HG03039 (cell line): ENCODE measurements around the gene PLCH1.
"Not testable (repeated sequence)": the region's sequence is repeated elsewhere in the genome, so short reads cannot be mapped to it uniquely, and the experiment has no call there.

Experiments
- ATAC-seq: cut with Tn5 transposase; IDR thresholded peaks from one replicate; pipeline ENCODE4 v1.9.1; 2021; ENCODE audit warnings: mild to moderate bottlenecking, moderate library complexity; ENCODE audit not compliant: unreplicated experiment

The PLCH1 gene

DNA sequence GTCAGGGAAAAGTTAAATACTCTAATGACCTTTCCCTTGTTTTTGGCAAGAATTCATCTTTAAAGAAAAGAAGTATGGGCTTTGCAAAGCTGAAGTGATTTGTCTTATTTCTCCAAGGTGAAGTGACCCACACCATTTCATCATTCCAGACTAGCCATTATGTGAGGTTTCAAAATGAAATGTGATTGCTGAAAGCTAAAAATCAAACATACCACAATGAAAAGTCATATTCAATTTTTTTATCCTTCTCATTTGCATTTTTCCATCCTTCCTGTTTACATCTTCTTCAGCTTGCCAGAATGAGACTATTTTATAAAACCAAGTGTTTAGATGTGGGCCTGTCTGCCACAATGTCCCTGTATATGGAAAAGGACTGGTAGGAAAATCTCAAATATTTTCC, 309.1 kb downstream of the PLCH1 start:
- ATAC-seq: no peak

DNA sequence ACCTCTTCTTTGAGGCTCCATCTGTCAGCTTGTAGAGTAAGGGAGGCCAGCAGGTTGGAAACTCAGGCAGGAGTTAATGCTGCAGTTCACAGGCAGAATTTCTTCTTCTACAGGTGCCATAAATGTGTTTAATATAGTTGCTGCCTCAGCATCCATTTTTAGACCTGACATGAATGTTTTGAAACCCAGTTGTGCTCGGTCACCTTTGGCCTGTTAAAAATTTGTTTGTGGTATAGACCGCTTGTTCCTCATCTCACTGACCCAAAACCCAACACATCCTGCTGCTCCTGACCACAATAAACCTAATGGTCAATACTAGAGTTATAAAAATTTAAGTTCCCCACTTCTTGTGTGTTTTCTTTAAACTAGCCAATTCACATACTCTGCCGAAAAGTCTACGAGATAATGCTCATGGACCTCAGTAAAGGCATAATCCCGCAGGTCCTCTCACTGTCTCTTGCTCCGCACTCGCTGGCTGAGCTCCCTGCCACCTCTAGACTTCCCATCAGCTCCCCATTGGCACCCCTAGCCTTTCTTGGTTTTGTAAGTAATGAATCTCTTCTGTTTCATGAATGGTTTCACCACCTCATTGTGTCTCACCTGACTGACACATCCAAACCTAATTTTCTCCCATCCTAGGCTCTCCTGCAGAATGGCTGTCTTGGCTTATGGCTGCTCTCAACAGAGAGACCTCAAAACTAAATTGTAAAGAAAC, 312.9 kb downstream of the PLCH1 start:
- no peak for ATAC-seq

DNA sequence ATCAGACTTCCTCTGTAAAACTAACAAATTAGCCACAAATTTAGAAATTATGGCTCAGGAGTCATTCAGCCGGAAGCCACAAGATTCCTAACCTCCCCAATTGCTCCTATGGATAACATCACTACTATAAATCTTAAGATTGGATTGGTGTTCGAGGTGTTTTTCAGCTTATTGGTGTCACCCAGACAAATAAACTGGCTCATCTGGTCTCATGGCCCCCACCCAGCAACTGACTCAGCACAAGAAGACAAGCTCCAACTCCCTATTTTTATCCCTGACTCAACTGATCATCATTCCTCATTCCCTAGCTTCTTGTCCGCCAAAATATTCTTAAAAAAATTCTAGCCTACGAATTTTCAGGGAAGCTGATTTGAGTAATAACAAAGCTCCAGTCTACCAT, 316.3 kb downstream of the PLCH1 start:
- no peak for ATAC-seq

DNA sequence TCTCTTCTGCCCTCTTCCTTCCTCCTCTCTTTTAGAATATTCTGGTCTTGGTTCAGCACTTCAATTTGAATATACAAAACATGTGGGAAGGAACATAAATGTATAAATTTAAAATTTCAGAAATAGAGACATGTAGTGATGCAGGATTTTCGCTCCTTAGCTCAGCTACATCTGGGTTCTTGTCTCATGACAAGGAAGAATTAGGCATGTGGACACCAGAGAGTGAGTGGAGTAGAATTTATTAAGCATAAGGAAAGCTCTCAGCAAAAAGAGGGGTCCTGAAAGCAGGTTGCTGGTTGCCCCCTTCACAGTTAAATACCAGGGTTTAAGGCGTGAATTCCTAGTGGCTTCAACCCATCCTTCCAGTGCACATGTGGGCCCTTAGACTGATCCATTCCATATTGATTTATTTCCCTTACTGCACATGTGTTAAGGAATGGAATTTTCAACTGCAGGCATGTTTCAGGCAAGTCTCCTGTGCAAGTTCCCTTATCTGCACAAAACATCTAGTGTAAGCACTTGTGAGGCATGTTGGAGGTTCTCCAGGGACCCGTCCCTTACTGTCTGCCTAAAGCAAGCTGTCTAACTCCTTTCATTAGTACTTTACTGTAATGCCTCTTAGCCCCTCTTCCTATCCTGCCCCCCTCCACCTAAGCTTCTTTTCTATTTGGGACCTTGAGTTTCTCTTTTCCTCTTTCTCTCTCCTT, 318.2 kb downstream of the PLCH1 start:
- no peak for ATAC-seq

DNA sequence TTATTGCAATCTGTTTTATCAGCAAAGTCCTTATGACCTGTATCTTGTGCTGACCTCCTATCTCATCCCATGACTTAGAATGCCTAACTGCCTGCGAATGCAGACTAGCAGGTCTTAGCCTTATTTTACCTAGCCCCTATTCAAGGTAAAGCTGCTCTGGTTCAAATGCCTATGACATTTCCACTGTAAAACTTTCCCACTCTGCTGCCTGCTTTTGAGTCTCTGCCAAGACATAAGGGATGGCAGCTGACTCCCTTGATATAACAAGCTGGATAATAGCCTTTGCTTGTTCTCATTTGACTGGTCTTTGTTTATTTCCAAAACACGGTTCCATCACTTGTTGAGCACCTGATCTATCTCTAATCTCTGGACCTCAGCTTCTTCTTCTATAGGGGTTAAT, 319.5 kb downstream of the PLCH1 start:
- no peak for ATAC-seq

DNA sequence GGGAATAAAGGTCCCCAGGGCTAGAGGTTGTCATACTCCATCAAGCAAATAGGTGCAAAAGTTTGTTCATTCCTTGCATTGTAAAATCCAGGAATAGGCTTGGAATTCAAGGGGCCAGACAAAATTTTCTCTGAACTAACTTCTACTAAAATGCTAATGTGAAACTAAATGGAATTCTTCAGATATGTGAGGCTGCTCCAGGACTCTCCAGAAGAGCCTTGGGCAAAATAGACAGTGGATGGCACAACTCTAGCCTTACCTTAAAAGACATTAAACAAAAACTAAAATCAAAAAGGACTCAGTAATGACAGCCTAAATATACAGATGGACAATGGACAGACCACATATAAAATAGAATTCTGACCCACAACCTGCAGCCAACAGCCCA, 320.6 kb downstream of the PLCH1 start:
- no peak for ATAC-seq

DNA sequence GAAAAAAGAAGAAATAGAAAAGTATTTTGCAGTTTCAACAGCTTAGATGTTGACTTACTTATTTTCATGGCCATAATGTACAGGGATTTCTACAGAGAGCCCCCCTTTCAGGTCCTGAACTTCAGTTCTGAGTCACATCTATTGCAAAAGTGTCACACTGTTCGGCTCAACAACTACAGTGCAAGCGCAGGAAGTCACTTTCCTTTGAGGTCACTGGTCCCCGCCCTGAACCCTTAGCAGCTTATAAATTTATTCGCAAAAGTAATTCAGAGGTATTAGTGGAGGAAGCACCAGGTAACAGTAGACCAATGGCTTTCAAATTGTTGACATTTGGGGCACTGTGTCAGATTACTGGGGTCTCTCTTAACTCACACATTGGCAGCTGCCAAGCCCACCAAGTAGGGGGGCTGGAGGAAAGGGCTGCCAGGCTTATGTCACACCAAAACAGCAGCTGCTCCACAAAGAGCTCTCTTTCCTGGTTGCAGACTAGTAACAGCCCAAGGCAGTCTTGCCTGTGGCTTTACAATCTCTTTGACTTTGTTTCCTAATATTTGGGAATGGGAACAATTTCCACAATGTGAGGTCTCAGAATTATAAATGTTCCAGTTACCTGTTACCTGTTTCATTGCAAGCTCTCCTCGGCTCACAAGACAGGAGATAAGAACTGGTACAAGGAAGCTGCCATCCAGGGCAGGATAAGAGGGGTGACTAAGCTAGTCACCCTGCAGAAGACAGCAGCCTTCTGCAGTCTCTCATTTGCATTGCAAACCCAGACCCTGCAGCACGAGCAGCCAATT, 321.1 kb downstream of the PLCH1 start:
- ATAC-seq: no peak

DNA sequence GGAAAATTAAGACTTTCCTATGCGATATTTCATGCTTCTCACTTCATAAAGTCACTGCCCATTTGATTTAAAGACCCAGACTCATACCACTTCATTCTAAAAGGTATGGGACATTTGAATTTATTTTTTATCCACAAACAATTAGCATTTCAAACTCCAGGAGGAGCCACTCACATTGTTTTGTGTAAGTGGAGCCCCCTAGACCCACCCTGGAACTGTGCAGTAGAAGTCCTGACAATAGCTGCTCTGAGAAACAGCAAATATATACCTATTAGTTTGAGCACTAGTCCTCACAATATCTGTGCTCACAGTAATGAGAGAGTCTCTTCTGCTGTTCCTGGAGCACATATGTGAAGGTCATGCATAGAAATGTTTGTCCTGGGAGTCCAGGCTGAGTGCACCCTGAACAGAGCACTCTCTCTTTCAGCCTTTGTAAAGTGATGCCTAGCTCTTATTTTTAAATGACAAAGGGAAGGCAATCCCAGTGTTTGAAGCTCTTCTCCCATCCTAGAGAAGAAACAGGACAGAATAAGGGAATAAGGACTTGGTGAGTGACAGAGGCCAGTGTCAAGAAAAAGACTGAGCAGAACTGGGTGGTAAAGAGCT, 323.9 kb downstream of the PLCH1 start:
- no peak for ATAC-seq

DNA sequence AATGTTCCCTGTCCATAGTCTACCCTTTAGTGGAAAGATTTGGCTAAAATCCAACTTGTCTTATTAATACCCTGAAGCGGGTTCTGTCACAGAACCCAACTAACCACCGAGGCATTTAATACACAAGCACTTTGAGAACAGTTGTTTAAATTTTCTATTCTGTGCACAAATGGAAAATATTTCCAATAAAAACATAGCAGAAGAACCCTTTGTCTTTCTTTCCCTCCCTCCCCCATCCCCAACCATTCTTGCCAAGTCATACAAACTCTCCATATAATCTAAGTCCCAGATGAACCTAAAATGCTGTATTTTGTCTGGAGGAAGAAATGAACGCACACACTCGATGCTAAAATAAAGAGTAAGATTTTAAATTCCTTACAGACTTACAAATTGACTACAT, 324.5 kb downstream of the PLCH1 start:
- ATAC-seq: no peak

DNA sequence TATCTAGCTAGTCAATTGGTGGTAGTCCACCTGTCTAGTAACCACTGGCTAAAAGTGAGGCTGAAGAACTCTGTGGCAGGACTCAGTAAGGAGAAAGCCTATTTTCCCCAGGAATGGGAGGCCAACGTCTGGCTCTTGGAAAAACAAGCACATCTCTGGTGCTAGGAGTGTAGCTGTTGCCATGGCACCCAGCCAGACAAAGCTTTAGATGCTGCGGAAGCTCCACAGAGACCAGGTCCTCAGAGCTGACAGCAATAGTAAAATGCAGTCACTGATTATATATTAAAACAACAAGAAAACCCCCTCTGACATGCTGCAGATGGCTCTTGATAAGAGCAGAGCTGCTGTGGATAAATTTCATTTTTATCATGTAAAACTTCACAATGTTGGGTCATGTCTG, 326.5 kb downstream of the PLCH1 start:
- no peak for ATAC-seq

DNA sequence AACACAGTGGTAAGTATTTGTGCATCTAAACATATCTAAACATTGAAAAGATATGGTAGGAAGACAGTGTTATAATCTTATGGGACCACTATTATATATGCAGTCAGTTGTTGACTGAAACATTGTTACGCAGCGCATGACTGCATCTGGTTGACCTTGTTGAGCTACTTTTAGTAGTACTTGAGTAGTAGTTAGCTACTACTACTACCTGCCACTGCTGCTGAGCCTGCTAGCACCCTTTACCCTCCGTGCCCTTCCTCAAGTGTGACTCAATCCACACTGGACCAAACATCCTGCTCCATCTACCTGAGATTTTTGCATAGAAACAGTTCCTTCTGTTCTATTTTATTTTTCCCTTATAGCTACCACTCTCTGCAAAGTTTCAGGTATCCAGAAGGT, 327.8 kb downstream of the PLCH1 start:
- no peak for ATAC-seq

DNA sequence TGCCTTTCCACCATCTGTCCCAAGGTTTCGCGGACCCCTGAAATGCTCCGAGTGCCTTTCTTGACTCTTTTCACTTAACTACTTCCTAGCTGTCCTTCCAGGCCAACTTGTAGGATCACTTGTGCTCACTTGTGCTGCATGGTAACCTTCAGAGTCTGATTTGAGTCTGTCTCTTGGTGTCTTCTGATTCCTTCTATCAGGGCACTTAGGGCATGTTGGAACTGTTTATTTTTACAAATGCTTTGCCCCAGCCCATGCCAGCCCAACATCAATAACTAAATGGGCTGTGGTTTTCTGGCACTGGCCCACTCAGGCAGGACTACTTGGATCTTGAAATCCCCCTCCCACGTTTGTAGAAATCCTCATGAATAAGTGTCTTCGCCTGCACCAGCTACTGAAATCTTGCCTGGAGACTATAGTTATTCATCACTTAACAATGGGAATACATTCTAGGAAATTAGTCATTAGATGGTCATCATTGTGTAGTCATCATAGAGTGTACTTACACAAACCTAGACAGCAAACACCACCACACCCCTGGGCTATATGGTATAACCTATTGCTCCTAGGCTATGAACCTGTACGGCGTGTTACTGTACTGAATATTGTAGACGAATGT, 328.3 kb downstream of the PLCH1 start:
- ATAC-seq: no peak

DNA sequence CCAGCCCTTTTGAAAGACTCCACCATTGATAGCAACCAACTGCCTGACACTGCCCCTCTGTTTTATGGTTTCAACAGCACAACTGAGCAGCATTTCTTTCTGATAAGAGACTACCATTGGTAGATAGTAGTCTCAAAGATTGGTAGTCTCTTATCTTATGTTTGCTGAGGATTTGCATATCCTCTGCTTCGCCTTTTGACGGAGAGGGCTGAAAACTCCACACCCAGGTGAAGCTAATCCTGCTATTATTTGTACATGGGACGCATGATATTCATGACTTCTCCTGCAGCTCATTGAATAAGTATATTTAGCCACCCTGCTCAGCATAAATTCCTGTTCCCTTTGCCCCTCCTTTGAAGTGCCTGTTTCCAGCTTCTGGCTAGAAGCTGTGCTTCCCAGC, 332.0 kb downstream of the PLCH1 start:
- ATAC-seq: no peak

DNA sequence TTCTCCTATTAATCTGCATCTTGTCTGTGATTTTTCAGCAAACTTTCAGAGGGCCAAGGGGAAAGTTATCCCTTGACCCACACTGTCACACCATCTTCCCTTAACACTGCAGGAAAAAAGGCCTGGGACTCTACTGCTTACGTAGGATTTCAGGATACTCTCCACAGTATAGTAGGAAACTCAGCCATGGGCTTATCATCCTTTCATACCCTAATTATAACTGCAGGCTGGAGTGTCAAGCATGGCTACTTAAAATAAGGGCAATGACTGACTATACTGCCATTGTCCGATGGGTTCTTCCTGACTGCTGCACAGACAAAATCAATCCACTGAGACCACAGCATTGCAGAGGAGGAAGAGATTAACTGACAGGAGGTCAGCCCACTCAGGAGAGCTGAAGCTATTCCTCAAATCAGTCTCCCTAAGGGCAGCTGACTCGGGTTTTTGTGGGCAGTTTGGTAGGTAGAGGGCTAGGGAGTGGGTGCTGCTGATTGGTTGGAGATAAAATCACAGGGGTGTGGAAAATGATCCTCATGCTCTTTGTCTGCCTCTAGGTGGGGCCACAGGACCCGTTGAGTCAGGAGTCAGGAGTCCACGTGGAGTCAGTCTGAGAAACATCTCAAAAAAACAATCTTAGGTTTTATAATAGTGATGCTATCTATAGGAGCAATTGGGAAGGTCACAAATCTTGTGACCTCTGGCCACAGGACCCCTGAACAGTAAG, 333.2 kb downstream of the PLCH1 start:
- ATAC-seq: no peak

DNA sequence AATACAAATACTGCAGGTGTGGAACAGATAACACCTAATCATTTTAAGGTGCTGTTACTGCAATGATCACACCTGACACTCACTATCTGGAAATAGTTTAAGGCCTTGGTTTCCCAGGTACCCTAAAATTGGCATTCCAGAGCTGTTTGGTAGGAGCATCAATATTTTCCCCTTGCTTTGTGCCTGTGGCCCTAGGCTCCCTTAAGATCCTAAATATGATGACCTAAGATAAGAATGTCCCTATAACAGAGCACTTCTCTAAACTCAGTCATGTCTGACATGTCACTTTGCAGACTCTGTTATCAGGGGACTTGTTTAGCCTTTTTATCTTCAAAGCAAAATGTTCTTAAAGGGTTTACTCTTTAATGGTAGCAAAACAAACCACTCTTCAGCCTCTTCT, 335.5 kb downstream of the PLCH1 start:
- no peak for ATAC-seq

DNA sequence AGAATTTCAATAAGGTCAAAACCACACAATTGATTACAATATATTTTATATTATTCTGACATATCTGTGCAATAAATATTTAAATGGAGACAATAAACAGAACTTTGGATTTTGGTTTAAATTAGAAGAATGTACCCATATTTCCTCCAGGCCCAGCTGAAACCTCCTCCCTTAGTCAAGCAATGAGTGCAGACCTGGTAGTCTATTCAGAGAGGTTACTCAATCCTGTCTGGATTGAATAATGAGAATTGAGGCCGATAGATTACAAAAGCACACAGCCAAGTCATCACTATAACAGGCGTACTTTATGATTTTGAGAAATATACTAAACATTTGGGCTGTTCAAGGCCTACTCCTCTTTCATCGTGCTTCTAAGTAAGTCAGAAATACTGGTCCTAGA, 336.9 kb downstream of the PLCH1 start:
- ATAC-seq: no peak

DNA sequence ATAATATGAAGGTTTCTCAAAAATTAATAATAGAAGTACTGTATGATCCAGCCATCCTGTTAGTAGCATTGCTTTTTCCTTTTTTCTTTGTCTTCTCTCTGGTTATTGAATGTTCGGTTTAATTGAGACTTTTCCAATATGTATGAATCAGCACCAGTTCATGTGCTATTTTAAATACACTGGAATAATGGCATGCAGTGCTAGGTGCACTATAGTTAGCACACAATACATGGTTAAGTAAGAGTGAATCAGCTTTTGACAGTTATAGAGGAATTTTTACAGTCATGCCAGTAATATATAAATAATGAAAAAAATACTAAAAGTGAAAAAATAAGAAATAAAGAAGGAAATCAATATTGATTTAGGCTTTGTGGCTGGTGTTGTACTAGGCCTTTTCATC, 337.5 kb downstream of the PLCH1 start:
- no peak for ATAC-seq

DNA sequence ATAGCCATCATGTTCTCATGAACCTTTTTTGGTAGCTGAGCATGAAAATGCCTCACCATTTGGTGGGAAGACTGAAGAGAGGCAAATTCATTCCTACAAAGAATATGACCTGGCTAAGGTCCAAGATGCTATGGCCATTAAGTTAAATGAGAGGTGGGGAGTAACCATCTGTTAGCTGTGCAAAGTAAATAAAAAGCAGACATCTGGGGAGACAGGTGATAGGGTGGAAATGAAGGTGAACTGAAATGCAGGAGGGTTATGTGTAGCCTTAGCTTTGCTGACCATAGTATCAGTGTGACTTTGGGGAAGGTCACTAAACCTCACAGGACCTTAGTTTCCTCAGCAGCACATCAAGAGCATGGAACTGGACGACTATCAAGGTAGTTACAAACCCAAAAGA, 340.4 kb downstream of the PLCH1 start:
- no peak for ATAC-seq

DNA sequence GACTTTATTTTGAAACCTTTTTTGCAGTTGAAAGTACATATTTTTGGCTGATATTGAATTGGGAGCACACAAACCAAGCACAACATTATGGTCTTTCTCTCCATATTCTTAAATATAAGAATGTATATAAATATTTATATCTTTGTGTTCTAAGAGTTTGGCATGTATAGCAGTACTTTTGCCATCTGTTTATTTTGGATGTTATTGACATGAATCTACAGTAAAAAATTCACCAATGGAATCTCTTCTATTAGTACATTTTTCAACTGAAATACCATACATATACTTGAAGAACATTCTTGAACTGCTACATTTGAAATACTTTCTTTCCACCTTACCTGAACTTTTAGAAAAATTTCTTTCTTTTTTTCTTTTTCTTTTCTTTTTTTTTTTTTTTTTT, 342.2 kb downstream of the PLCH1 start:
- ATAC-seq: no peak

DNA sequence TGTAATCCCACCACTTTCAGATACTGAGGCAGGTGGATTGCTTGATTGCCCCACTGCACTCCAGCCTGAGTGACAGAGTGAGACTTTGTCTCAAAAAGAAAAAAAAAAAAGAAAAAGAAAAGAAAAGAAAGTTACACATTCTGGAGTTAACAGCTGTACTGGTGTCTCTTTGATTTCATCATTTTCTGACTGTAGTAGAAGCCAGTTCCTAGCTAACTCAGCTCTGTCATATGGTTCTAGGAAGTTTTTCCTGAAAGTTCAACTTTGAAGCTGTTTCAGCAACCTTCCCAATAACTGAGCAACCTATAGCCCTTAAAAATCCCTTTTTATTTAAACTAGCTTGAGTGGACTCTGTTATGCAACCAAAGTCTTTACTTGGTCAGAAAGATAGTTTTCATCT, 346.8 kb downstream of the PLCH1 start:
- no peak for ATAC-seq

DNA sequence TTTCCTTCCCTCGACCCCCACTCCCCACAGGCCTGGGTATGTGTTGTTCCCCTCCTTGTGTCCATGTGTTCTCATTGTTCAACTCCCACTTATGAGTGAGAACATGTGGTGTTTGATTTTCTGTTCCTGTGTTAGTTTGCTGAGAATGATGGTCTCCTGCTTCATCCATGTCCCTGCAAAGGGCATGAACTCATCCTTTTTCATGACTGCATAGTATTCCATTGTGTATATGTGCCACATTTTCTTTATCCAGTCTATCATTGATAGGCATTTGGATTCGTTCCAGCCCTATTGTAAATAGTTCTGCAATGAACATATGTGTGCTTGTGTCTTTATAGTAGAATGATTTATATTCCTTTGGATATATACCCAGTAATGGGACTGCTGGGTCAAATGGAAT, 350.0 kb downstream of the PLCH1 start:
- ATAC-seq: not testable (repeated sequence)
